A549 (cell line): ENCODE measurements around the gene GPR17.

ENCODE experiments used
- CBX2 ChIP-seq: fragments of 200-600 bp; sonication (generic); IDR thresholded peaks from 2 replicates; pipeline ENCODE4 v1.6.1; 2016; ENCODE audit warnings: low read depth, mild to moderate bottlenecking, borderline replicate concordance
- CEBPB ChIP-seq, 2 experiments: fragments of >200 bp in 1 of 2; sonication (Bioruptor Twin) in 1 of 2; formaldehyde crosslinking in 1 of 2; IDR thresholded peaks; 2 replicates each; pipeline ENCODE4 v1.6.1; 2012 to 2016
- EHMT2 ChIP-seq: fragments of 200-600 bp; sonication (generic); IDR thresholded peaks from 2 replicates; pipeline ENCODE4 v1.6.1; 2016; ENCODE audit warnings: antibody characterized with exemption, low read depth, mild to moderate bottlenecking, moderate library complexity
- JUN ChIP-seq, 2 experiments: fragments of >200 bp; sonication (Bioruptor Twin); formaldehyde crosslinking; IDR thresholded peaks; 2 replicates in 1 of 2; 3 replicates in 1 of 2; pipeline ENCODE4 v1.6.1; 2016 to 2017
- MAZ ChIP-seq: fragments of 150-350 bp; IDR thresholded peaks from 2 replicates; pipeline ENCODE4 v1.6.1; 2014; ENCODE audit warnings: antibody characterized with exemption, low read depth, low read length, borderline replicate concordance
- RAD21 ChIP-seq, 2 experiments: fragments of >200 bp in 1 of 2; sonication (Bioruptor Twin) in 1 of 2; formaldehyde crosslinking in 1 of 2; IDR thresholded peaks in 1 of 2; conservative IDR thresholded peaks in 1 of 2; 2 replicates in 1 of 2; 3 replicates in 1 of 2; pipeline ENCODE4 v1.6.1; 2012 to 2018; ENCODE audit warnings: inconsistent platforms in 1 of 2
- RFX5 ChIP-seq: fragments of 450-650 bp; IDR thresholded peaks from 2 replicates; pipeline ENCODE4 v1.7.1; 2014; ENCODE audit warnings: antibody characterized with exemption, mild to moderate bottlenecking, moderate library complexity
- TF ChIP-seq, protein P1 (sequence below): fragments of >200 bp; sonication (Bioruptor Twin); formaldehyde crosslinking; IDR thresholded peaks from 3 replicates; pipeline ENCODE4 v1.5.1; 2016
- TF ChIP-seq, protein P2 (sequence below): fragments of 450-650 bp; IDR thresholded peaks from 2 replicates; pipeline ENCODE4 v1.6.1; 2014; ENCODE audit warnings: antibody characterized with exemption
- TF ChIP-seq, protein P3 (sequence below): fragments of 250-450 bp; sonication (Bioruptor Pico); IDR thresholded peaks from 2 replicates; pipeline ENCODE4 v1.5.0; 2021; ENCODE audit warnings: mild to moderate bottlenecking, moderate library complexity, borderline replicate concordance
- TF ChIP-seq, protein P4 (sequence below): IDR thresholded peaks from 2 replicates; pipeline ENCODE4 v1.6.1; 2012

DNA sequence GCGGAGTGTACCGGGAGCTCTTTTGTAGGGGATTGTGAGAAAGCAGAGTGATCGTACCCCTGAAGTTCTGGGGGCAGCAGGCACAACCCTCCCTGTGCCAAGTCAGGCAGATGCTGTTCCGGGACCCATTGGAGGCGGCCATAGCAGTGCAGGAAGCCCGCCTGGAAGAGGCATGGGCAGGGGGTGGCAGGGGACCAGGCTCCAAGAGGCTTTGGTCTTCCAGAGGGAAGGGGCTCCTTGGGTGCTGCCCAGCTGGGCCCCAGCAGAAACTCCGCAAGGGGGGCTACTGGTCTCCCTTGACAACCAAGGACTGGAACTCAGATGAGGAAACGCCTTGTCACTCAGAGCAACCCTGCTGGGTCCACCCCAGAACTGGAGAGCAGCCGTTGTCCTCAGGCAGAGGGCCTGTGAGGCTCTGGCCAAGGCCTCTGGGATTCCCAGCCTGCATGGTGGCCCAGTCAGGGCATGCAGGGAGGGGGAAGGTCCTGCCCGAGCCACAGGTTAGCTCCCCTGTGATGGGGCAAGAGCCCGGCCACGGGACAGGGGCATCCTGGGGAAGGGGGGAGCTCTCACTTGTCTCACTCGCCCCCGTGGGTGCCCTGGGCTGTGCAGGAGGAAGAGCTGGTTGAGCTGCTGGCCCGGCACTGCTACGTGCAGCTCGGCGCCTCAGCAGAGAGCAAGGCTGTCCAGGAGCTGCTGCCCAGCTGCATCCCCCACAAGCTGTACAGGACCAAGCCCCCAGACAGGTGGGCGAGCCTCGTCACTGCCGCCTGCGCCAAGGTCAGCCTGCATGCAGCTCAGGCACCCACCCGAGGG is 21.0 kb upstream of the GPR17 start:
- TF ChIP-seq, protein P1, sequence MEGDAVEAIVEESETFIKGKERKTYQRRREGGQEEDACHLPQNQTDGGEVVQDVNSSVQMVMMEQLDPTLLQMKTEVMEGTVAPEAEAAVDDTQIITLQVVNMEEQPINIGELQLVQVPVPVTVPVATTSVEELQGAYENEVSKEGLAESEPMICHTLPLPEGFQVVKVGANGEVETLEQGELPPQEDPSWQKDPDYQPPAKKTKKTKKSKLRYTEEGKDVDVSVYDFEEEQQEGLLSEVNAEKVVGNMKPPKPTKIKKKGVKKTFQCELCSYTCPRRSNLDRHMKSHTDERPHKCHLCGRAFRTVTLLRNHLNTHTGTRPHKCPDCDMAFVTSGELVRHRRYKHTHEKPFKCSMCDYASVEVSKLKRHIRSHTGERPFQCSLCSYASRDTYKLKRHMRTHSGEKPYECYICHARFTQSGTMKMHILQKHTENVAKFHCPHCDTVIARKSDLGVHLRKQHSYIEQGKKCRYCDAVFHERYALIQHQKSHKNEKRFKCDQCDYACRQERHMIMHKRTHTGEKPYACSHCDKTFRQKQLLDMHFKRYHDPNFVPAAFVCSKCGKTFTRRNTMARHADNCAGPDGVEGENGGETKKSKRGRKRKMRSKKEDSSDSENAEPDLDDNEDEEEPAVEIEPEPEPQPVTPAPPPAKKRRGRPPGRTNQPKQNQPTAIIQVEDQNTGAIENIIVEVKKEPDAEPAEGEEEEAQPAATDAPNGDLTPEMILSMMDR, result no peak
- TF ChIP-seq, protein P2, sequence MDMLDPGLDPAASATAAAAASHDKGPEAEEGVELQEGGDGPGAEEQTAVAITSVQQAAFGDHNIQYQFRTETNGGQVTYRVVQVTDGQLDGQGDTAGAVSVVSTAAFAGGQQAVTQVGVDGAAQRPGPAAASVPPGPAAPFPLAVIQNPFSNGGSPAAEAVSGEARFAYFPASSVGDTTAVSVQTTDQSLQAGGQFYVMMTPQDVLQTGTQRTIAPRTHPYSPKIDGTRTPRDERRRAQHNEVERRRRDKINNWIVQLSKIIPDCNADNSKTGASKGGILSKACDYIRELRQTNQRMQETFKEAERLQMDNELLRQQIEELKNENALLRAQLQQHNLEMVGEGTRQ, result no peak
- no peak for TF ChIP-seq CBX2
- no peak for TF ChIP-seq RFX5
- no peak for TF ChIP-seq CEBPB (IDR thresholded peaks at IDR 0.05)
- TF ChIP-seq JUN (IDR thresholded peaks at IDR 0.05), result no peak
- TF ChIP-seq MAZ, result no peak
- no peak for TF ChIP-seq RAD21 (conservative IDR thresholded peaks at IDR 0.05 in 1 of 2, IDR thresholded peaks at IDR 0.05 in 1 of 2)
- TF ChIP-seq EHMT2, result no peak
- TF ChIP-seq, protein P3, sequence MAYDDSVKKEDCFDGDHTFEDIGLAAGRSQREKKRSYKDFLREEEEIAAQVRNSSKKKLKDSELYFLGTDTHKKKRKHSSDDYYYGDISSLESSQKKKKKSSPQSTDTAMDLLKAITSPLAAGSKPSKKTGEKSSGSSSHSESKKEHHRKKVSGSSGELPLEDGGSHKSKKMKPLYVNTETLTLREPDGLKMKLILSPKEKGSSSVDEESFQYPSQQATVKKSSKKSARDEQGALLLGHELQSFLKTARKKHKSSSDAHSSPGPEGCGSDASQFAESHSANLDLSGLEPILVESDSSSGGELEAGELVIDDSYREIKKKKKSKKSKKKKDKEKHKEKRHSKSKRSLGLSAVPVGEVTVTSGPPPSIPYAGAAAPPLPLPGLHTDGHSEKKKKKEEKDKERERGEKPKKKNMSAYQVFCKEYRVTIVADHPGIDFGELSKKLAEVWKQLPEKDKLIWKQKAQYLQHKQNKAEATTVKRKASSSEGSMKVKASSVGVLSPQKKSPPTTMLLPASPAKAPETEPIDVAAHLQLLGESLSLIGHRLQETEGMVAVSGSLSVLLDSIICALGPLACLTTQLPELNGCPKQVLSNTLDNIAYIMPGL, result no peak
- TF ChIP-seq, protein P4, sequence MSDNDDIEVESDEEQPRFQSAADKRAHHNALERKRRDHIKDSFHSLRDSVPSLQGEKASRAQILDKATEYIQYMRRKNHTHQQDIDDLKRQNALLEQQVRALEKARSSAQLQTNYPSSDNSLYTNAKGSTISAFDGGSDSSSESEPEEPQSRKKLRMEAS, result no peak
